HL-60 (cell line): ENCODE data around the gene SLC1A7.

ENCODE experiments used
- DNase-seq, 2 experiments: peaks; one replicate each; pipeline ENCODE4 v3.0.0-alpha.2; 2010 to 2020; ENCODE audit warnings: low read depth in 1 of 2, low spot score in 1 of 2
- H3K27ac ChIP-seq: fragments of 250-450 bp; sonication (Bioruptor Pico); replicated peaks from 2 replicates; pipeline ENCODE4 v1.5.1; 2020; ENCODE audit warnings: mild to moderate bottlenecking, moderate library complexity
- H3K27me3 ChIP-seq: fragments of 250-450 bp; sonication (Bioruptor Pico); 2 replicates; pipeline ENCODE4 v1.5.1; 2021; ENCODE audit warnings: mild to moderate bottlenecking, moderate library complexity; ENCODE audit not compliant: insufficient read depth, poor library complexity, severe bottlenecking
- H3K4me3 ChIP-seq: replicated peaks from 2 replicates; pipeline ENCODE4 v1.5.1; 2011; ENCODE audit warnings: mild to moderate bottlenecking, control low read depth, low read length; ENCODE audit not compliant: insufficient read depth
- GABPA ChIP-seq: IDR thresholded peaks from 2 replicates; pipeline ENCODE4 v1.6.1; 2012; ENCODE audit warnings: low read depth
- POLR2AphosphoS5 ChIP-seq: IDR thresholded peaks from 2 replicates; pipeline ENCODE4 v1.6.1; 2012; ENCODE audit warnings: low read depth
- SPI1 ChIP-seq: IDR thresholded peaks from 2 replicates; pipeline ENCODE4 v1.6.1; 2012; ENCODE audit warnings: low read depth, mild to moderate bottlenecking, borderline replicate concordance
- TF ChIP-seq, protein P1 (sequence below): IDR thresholded peaks from one replicate; pipeline ENCODE4 v1.5.1; 2011; ENCODE audit warnings: low read length, control low read depth, inconsistent platforms; ENCODE audit not compliant: insufficient read depth
- TF ChIP-seq, protein P2 (sequence below): IDR thresholded peaks from 2 replicates; pipeline ENCODE4 v1.6.1; 2012; ENCODE audit warnings: low read depth; ENCODE audit not compliant: insufficient replicate concordance

The SLC1A7 gene

DNA sequence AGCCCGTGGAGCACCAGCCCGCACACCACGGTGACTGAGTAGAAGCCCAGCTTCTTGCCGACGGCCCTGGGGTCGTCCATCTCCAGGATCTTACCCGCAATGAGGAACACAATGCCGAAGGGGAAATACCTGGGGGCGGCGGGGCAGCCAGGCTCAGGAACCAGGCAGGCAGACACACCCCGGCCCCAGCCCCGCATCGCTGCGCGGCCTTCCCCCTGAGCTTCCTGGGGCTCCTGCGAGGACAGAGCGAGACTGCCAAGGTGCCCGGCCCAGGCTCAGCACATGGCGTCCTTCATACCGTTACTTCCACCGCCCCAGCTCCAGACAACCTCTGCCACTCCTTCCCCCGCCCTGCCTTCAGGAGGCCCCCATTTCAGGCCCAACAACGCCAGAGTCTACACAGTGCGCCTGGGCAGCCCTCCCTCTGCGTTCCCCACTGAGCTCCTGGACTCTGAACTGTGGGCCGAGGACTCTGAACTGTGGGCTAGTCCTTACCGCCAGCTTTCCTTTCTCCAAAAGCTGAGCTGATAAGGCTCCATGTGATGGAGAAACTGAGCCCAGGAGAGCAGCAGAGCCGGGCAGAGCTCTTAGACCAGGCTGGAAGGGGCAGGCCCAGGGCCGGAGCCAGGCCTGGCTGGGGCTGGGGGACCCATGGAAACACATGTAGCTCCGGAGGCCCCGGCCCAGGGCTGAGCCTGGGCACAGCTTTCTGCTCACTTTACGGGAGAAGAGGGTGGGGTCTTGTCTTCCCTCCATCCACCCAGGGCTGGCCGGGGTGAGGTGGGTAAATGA is 49.6 kb downstream of the SLC1A7 start:
- Histone ChIP-seq H3K27ac (no peak overlapping the region), H3K27me3 (no peaks in the 10 kb centered on the region), H3K4me3 (no peak overlapping the region)
- TF ChIP-seq SPI1 (no peak), POLR2AphosphoS5 (no peak), GABPA (no peak)
- TF ChIP-seq, protein P1, sequence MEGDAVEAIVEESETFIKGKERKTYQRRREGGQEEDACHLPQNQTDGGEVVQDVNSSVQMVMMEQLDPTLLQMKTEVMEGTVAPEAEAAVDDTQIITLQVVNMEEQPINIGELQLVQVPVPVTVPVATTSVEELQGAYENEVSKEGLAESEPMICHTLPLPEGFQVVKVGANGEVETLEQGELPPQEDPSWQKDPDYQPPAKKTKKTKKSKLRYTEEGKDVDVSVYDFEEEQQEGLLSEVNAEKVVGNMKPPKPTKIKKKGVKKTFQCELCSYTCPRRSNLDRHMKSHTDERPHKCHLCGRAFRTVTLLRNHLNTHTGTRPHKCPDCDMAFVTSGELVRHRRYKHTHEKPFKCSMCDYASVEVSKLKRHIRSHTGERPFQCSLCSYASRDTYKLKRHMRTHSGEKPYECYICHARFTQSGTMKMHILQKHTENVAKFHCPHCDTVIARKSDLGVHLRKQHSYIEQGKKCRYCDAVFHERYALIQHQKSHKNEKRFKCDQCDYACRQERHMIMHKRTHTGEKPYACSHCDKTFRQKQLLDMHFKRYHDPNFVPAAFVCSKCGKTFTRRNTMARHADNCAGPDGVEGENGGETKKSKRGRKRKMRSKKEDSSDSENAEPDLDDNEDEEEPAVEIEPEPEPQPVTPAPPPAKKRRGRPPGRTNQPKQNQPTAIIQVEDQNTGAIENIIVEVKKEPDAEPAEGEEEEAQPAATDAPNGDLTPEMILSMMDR, result no peak
- TF ChIP-seq, protein P2, sequence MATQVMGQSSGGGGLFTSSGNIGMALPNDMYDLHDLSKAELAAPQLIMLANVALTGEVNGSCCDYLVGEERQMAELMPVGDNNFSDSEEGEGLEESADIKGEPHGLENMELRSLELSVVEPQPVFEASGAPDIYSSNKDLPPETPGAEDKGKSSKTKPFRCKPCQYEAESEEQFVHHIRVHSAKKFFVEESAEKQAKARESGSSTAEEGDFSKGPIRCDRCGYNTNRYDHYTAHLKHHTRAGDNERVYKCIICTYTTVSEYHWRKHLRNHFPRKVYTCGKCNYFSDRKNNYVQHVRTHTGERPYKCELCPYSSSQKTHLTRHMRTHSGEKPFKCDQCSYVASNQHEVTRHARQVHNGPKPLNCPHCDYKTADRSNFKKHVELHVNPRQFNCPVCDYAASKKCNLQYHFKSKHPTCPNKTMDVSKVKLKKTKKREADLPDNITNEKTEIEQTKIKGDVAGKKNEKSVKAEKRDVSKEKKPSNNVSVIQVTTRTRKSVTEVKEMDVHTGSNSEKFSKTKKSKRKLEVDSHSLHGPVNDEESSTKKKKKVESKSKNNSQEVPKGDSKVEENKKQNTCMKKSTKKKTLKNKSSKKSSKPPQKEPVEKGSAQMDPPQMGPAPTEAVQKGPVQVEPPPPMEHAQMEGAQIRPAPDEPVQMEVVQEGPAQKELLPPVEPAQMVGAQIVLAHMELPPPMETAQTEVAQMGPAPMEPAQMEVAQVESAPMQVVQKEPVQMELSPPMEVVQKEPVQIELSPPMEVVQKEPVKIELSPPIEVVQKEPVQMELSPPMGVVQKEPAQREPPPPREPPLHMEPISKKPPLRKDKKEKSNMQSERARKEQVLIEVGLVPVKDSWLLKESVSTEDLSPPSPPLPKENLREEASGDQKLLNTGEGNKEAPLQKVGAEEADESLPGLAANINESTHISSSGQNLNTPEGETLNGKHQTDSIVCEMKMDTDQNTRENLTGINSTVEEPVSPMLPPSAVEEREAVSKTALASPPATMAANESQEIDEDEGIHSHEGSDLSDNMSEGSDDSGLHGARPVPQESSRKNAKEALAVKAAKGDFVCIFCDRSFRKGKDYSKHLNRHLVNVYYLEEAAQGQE, result no peak
- DNase-seq, result no peak

DNA sequence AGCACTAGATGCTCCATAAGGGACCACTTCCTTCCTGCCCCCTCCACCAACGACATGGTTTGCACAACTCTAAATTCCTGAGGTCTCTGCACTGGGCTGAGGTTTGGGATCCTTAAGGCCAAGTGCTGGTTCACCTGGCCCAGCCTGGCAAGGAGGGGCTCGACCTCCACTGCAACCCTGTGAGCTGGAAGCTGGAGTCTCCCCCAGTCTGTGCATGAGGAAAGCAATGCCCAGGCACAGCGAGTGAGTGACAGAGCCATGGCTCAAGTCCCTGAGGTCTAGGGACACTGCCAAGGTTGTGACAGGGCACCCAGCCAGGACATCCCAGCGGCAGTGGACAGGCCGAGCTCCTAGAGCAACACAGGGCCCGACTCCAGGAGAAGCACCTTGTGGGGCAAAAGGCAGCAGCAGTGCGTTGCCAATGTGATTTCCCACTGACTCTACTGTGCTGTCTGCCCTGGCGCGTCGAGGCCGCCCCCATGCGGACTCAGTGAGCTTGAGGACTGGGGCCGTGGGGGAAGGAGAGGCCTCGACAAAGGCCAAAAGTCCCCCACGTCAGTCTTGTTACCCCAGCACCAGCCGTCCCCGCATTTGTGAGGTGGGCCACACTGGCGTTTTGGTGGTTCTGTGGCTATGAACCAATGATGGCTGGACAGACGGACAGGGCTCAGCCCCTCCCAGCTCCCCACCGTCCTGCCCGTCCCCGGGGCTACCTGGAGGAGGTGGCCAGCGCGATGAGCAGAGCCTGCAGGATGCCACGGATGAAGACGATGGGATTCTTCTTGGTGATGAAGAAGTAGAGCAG is 50.4 kb downstream of the SLC1A7 start:
- TF ChIP-seq GABPA (no peak), SPI1 (no peak), POLR2AphosphoS5 (no peak)
- TF ChIP-seq, protein P1, result no peak
- TF ChIP-seq, protein P2, result no peak
- no peak for DNase-seq
- Histone ChIP-seq H3K27me3 (no peaks in the 10 kb centered on the region), H3K27ac (no peak overlapping the region), H3K4me3 (no peak overlapping the region)

DNA sequence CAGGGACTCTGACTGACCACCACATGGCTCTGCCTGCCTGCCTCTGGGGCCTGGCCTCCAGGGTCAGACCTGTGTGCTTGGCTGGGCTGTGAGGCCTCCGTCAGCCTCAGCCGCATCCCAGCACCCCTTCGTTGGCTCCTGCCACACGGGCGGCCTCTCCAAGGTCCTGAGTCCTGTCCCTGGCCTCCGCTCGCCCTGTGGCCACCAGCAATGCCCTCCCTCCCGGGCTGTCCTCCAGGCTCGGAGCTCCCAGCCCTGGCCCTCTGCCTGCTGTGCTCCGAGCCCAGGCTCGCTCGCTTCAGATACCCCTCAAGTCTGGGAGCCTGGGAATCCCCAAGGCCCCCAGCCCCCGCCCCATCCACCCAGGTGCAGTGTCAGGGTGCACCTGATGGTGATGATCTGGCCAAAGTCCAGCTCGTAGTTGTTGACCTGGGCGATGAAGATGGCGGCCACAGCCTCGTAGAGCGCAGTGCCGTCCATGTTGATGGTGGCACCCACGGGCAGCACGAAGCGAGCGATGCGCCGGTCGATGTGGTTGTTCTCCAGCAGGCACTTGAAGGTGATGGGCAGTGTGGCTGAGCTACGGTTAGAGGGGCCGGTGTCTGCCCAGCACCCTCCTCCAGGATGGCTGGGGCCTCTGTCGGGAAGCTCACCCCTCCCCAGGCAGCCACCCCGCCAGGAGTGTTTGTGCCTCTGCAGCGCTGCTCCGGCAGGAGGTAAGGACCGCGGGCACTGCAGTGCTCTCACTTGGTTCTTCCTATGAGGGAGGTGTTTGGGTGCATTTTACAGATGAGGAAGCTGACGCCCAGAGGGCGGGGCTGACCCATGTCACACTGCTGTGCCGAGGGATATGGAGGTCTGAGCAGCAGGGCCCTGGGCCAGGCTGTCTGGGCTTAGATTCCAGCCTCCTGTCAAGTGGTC is 52.0 kb downstream of the SLC1A7 start:
- Histone ChIP-seq H3K4me3 (no peak overlapping the region), H3K27ac (no peak overlapping the region), H3K27me3 (no peaks in the 10 kb centered on the region)
- peak in 1 of 2 experiments; percentile 33 for DNase-seq
- TF ChIP-seq, protein P2, result no peak
- TF ChIP-seq POLR2AphosphoS5 (no peak), GABPA (no peak), SPI1 (no peak)
- TF ChIP-seq, protein P1, result no peak
